ENCODE results near the gene EFR3B. TPM values are rescaled to one million over a fixed set of nuclear protein-coding genes. Genes with fewer than 3 reads are reported as not detected.

Gene EFR3B
- total and polyA plus RNA-seq, 2 of the 13 experiments (the other 11 are each of a cell fraction or from before 2014, with no cell fraction given), result 0.42 TPM

DNA sequence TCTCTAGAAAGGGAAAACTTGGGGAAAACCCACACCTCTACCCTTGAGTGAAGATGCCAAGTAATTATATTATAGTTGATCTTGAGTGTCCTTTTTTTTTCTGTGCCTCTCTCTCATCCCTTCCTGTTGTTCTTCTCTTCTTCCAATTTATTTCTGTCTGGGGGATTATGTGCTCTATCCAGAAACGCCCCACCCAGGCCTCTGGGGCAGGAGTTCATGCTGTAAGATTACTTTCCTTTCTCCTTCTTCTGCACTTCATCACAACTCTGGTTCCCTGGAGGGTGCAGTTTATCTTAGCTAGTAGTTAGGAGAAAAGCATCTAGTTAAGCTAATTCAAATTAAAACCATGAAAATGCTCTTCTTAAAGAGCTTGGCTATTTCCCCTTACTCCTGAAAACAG lies 39.8 kb upstream of the EFR3B start:
- Histone ChIP-seq H3K79me2 (ENCODE audit: insufficient read depth, low read length) (no peaks in the 10 kb centered on the region), H3K4me2 (ENCODE audit: low read depth, low read length) (no peak overlapping the region), H3K4me1 (ENCODE audit: insufficient read depth, low read length) (peaks cover 11% of the 10 kb centered on the region), H3K36me3 (replicated peaks in 1 of 2; ENCODE audit: control insufficient read depth in 1 of 2, insufficient read depth in 2 of 2, low read length in 2 of 2) (no peaks in the 10 kb centered on the region), H3K27ac (ENCODE audit: extremely low read length, insufficient read depth, low read length) (no peak overlapping the region), H2AFZ (ENCODE audit: low read length) (no peak overlapping the region), H3K4me3 (replicated peaks in 1 of 3; ENCODE audit: insufficient read depth in 1 of 3, low read depth in 2 of 3, low read length in 3 of 3) (no peak overlapping the region), H3K27me3 (ENCODE audit: control insufficient read depth in 1 of 2, insufficient read depth in 2 of 2, low read length in 2 of 2) (peaks cover 2 to 12% of the 10 kb centered on the region in 2 experiments; a peak in 3 of 5 replicates), H3K9ac (ENCODE audit: insufficient read depth, low read depth, low read length) (no peak overlapping the region), H4K20me1 (ENCODE audit: insufficient read depth, low read length) (no peaks in the 10 kb centered on the region), H3K9me3 (ENCODE audit: low read length) (no peaks in the 10 kb centered on the region)
- DNase-seq (ENCODE audit: low spot score) (no peak), FAIRE-seq (no peak), ATAC-seq (no peak)
- WGBS (ENCODE audit: low lambda C conversion rate), result 0% methylated on average over 1 of the region's 1 CpG
- TF ChIP-seq ZNF230 (CRISPR knock-in tag; IDR thresholded peaks at IDR 0.05) (no peak), ZNF614 (CRISPR knock-in tag; IDR thresholded peaks at IDR 0.05; ENCODE audit: borderline replicate concordance) (no peak), CREB1 (IDR thresholded peaks at IDR 0.05) (no peak), CREB1 (CRISPR knock-in tag; IDR thresholded peaks at IDR 0.05) (no peak), ZNF670 (CRISPR knock-in tag; IDR thresholded peaks at IDR 0.05; ENCODE audit: borderline replicate concordance) (no peak), ZNF451 (CRISPR knock-in tag; IDR thresholded peaks at IDR 0.05) (no peak), HNRNPH1 (optimal IDR thresholded peaks at IDR 0.05; ENCODE audit: low read depth, low read length) (no peak), ZNF546 (CRISPR knock-in tag; conservative IDR thresholded peaks at IDR 0.05) (no peak), ZNF703 (CRISPR knock-in tag; IDR thresholded peaks at IDR 0.05; ENCODE audit: borderline replicate concordance) (no peak), ZNF766 (CRISPR knock-in tag; IDR thresholded peaks at IDR 0.05; ENCODE audit: borderline replicate concordance) (no peak), KDM1A (CRISPR knock-in tag; IDR thresholded peaks at IDR 0.05) (no peak)
- TF ChIP-seq, protein P1, sequence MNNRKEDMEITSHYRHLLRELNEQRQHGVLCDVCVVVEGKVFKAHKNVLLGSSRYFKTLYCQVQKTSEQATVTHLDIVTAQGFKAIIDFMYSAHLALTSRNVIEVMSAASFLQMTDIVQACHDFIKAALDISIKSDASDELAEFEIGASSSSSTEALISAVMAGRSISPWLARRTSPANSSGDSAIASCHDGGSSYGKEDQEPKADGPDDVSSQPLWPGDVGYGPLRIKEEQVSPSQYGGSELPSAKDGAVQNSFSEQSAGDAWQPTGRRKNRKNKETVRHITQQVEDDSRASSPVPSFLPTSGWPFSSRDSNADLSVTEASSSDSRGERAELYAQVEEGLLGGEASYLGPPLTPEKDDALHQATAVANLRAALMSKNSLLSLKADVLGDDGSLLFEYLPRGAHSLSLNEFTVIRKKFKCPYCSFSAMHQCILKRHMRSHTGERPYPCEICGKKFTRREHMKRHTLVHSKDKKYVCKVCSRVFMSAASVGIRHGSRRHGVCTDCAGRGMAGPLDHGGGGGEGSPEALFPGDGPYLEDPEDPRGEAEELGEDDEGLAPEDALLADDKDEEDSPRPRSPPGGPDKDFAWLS (CRISPR knock-in tag; IDR thresholded peaks at IDR 0.05; ENCODE audit: borderline replicate concordance), result no peak
- TF ChIP-seq, protein P2, sequence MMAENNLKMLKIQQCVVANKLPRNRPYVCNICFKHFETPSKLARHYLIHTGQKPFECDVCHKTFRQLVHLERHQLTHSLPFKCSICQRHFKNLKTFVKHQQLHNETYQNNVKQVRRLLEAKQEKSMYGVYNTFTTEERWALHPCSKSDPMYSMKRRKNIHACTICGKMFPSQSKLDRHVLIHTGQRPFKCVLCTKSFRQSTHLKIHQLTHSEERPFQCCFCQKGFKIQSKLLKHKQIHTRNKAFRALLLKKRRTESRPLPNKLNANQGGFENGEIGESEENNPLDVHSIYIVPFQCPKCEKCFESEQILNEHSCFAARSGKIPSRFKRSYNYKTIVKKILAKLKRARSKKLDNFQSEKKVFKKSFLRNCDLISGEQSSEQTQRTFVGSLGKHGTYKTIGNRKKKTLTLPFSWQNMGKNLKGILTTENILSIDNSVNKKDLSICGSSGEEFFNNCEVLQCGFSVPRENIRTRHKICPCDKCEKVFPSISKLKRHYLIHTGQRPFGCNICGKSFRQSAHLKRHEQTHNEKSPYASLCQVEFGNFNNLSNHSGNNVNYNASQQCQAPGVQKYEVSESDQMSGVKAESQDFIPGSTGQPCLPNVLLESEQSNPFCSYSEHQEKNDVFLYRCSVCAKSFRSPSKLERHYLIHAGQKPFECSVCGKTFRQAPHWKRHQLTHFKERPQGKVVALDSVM (CRISPR knock-in tag; IDR thresholded peaks at IDR 0.05), result no peak
- TF ChIP-seq, protein P3, sequence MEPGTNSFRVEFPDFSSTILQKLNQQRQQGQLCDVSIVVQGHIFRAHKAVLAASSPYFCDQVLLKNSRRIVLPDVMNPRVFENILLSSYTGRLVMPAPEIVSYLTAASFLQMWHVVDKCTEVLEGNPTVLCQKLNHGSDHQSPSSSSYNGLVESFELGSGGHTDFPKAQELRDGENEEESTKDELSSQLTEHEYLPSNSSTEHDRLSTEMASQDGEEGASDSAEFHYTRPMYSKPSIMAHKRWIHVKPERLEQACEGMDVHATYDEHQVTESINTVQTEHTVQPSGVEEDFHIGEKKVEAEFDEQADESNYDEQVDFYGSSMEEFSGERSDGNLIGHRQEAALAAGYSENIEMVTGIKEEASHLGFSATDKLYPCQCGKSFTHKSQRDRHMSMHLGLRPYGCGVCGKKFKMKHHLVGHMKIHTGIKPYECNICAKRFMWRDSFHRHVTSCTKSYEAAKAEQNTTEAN (CRISPR knock-in tag; conservative IDR thresholded peaks at IDR 0.05), result no peak
- CTCF ChIA-PET (ENCODE audit: low intra/inter-chr PET ratio, low total read pairs), result no interaction called here
- intact Hi-C loops (cut with micrococcal nuclease; ENCODE audit: unreplicated experiment), result no loop called here
- BruUV-seq (replicated peaks), result no TSS peak
- POLR2A ChIA-PET, result no interaction called here
- in situ Hi-C loops (cut with HindIII; ENCODE audit: extremely low pct_ligation_motif_present, low pct_unique_long_range_greater_than_20kb), result no loop called here
